Transverse colon (tissue), 4 donors: Measurements from ENCODE around the gene PSMB11.

Experiments
- POLR2AphosphoS5 ChIP-seq, 3 donors: sonication (generic); formaldehyde crosslinking; IDR thresholded peaks; one replicate each; pipeline ENCODE4 v1.6.1; 2016; ENCODE audit warnings: antibody characterized with exemption in 3 of 3
- TF ChIP-seq, protein P1 (sequence below), 5 experiments: fragments of 200-600 bp in 3 of 5; fragments of 450-650 bp in 2 of 5; sonication (generic) in 3 of 5; IDR thresholded peaks; 1 replicate in 2 of 5; 2 replicates in 3 of 5; pipeline ENCODE4 v1.5.1; 2016 to 2017; ENCODE audit warnings: antibody characterized with exemption in 5 of 5, inconsistent platforms in 3 of 5, mild to moderate bottlenecking in 2 of 5, moderate library complexity in 1 of 5

DNA sequence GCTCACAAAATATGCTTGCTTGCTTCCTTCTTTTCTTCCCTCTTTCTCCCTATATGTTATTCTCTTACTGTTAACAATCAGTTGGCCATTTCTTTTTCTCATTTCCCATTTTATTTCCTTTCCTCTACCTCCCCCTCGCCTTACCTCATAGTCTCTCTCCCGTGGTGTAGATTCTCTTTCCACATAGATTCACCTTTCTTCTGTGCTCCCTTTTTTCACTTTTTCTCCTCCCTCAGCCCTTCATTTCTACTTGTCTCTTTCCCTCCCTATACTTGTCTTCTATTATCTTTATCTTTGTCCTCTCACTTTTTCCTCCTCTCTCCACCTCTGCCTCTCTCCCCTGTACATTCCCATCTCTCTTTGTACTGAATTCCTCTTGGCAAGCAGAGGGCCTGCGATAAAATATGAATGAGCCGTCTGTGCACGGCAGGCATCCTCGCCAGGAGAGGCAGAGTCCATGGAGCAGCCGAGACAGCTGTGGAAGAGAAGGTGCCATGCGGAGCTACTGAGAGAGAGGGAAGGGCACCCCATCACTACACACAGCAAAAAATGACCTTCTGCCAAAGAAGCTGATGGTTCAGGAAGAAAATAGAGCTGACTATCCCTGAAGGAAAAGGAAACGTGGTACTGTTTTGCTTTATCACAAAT lies 44.2 kb upstream of the PSMB11 start:
- TF ChIP-seq POLR2AphosphoS5 (IDR thresholded peaks at IDR 0.05), result no peak
- TF ChIP-seq, protein P1, sequence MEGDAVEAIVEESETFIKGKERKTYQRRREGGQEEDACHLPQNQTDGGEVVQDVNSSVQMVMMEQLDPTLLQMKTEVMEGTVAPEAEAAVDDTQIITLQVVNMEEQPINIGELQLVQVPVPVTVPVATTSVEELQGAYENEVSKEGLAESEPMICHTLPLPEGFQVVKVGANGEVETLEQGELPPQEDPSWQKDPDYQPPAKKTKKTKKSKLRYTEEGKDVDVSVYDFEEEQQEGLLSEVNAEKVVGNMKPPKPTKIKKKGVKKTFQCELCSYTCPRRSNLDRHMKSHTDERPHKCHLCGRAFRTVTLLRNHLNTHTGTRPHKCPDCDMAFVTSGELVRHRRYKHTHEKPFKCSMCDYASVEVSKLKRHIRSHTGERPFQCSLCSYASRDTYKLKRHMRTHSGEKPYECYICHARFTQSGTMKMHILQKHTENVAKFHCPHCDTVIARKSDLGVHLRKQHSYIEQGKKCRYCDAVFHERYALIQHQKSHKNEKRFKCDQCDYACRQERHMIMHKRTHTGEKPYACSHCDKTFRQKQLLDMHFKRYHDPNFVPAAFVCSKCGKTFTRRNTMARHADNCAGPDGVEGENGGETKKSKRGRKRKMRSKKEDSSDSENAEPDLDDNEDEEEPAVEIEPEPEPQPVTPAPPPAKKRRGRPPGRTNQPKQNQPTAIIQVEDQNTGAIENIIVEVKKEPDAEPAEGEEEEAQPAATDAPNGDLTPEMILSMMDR (IDR thresholded peaks at IDR 0.05), result no peak
